Activated T-cell treated with anti-CD3 and anti-CD28 coated beads for 4 hours (primary cell): ENCODE measurements around the gene UBE2E2.

Source experiments
- DNase-seq: peaks from one replicate; pipeline ENCODE4 v3.0.0-alpha.2; 2020

The UBE2E2 gene

DNA sequence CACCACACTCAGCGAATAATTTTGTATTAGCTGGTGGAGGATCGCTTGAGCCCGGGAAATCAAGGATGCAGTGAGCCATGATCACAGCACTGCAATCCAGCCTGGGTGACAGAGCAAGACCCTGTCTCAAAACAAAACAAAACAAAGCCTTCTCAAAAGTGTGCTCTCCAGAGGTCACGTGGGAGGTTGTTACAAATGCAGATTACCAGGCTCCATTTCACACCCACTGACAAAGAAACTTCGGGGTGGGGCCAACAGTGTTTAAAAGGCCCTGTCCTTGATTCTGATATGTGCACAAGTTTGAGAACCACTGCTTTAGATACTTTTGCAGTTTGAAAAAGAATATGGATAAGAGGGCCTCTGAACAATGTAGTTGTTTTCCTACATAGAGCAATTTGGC, 80.5 kb downstream of the UBE2E2 start:
- no peak for DNase-seq

DNA sequence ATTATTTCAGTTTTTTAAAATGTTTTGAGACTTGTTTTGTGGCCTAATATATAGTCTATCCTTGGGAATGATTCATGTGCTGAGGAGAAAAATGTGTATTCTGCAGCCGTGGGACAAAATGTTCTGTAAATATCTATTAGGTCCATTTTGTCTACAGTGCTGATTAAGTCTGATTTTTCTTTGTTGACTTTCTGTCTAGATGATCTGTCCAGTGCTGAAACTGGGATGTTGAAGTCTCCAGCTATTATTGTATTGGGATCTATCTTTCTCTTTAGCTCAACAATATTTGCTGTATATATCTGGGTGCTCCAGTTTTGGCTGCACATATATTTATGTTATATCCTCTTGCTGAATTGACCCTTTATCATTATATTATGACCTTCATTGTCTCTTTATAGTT, 85.2 kb downstream of the UBE2E2 start:
- no peak for DNase-seq

DNA sequence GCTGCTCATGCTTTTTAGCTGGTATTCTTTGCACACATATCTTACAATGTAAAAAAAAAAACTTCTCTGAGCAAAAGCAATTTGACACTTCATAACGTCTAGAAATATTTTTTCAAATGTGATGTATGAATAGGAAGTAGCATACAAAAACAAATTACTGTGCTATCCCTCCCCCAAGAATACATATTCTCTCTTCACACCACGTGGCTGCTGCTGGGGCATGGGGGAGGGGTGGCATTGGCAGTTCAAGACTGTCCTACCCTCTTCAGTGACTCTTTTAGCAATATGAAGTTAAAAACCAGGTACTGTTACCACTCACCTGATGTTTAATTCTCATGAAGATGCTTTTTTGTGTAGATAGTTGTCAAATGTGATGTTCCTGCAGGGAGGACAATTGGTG, 85.6 kb downstream of the UBE2E2 start:
- DNase-seq, result no peak

DNA sequence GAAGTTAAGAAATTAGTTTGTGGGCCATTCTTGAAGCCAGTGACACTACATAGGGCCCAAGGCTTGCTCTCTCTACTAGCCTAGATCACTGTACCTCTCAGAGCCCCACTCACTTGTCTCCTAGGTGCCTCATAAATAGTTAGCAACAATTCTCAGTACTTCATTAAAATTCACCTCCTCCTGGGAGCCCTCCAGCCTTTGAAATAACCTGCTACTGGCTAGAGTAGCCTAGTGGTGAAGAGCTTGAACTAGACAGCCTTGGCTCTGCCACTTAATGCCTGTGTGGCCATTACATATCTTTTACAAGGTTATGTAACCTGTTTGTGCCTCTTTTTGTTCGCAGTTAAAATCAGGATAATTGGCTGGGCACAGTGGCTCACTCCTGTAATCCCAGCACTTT, 89.3 kb downstream of the UBE2E2 start:
- DNase-seq, result no peak

DNA sequence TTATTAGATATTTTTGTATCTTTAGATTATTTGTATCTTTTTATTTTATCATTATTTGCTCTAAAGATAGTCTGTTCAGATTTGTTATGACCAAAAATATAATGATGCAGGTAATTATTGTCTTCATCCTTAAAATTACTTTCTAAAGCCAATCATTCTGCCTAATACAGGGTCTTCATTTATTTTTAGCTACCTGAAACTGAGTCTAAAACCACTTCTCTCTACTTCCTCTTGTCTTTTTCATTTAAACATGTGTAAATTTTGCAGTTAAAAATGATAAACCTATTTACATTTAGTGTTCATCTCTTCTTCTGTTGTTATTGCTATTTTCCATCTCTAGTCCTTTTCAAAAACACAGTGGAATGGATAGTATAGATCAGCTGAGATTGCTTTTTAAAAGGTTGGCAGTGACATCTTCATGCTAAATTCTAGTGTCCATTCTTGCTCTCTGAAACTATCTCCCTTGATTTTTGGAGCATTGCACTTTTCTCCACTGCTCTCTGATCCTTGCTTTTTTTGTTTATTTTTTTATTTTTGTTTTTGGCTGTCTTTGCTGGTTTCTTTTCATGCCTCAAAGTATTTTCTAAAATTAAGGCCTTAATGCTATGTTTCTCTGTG, 91.8 kb downstream of the UBE2E2 start:
- no peak for DNase-seq

DNA sequence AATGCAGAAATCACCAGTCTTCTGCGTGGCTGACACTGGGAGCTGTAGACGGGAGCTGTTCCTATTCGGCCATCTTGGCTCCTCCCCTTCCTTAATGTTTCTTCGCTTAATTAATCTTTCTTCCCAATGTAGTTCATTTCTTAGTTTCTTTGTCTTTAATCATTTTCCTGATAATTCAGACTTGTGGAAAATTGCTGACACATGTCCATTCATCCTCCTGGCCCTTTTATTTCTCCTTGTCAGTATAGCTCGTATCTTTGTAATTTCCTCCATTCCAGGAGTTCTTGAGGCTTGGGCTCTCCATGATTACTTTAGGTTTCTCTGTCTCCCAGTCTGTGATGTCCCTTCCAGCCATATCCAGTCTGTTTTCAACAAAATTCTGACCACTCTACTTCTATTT, 98.7 kb downstream of the UBE2E2 start:
- DNase-seq, result no peak

DNA sequence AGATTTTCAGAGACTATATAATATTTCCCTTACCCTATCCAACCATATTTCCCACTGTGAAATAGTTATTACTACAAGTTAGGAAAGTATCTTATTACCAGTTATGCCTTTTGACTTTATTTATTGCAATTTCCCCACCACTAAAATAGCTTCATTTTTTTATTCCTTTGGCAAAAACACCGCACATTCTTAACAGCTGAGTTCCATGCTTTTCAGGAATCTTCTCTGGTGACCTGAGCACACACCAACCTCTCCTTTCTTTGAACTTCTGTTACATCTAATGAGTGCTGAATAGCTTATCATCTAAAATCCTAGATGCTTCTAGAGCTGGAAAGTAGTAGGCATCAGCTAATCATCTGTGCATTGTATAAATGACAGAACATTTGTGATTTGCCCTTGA, 99.1 kb downstream of the UBE2E2 start:
- no peak for DNase-seq

DNA sequence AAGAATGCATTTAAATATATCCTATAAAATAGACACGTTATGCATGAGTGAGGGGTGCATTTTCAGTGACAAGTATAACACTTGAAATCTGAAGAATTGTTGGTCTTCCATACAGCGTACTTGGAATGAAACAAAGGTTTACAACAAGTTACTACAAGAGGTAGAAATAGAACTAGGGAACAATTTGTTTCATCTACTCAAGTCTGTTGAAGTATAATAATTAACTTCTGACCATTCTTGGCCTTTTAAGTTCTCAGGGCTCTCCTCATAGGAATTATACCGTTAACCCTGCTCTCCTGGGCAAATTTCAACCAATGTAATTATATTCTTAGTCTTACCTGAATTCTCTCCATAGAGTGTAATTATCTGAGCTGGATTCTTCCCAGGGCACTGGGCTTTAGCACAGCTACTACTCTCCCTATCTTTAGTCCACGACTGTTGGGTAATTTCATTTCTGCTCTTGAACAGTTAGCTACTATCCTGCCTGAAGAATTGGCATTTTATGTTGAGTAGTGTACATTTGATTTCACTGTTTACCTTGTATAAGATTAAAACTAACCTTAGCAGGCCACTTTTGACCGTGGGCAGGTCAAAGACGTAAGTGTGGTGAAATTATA, 100.6 kb downstream of the UBE2E2 start:
- no peak for DNase-seq

DNA sequence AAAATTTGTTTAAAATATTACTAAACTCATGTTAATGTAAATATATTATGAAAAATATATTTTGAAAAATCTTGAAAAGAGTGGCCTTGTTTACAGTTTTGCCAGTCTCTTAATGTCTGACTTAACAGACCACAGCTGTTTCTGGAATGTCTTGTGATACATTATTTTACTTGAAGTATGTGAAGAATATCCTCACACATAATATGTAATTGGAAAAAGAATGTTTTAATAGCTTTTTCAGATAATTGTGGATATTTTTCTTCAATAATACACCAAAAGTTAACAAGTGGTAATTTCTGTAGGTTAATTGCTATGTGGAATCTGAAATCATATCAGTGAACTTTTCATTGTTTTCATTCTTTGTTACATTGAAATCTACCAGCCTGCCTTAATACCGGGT, 101.3 kb downstream of the UBE2E2 start:
- DNase-seq, result no peak

DNA sequence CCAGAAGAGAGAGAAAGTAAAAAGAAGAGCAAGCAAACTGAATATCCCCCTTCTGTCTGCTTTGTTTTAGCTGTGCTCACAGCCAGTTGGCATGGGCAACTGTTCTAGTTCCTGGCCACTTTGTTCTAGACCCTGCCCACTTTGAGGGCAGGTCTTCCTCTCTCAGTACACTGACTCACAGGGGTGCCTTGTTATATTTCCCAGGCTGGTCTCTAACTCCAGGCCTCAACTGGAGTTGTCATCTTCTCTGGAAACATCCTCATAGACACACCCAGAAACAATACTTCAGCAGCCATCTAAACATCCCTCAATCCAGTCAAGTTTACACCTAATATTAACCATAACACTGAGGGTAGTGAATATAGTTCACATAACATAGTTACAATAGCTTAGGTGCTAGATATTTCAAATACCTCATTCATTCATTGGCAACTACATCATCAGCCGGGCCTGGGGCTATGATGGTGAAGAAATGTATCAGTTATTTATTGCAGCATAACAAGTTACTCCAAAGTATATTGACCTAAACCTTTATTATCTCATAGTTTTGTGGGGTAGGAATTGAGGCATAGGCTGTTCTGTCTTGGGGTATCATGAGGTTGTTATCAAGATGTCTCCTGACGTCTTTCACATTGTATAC, 106.0 kb downstream of the UBE2E2 start:
- no peak for DNase-seq

DNA sequence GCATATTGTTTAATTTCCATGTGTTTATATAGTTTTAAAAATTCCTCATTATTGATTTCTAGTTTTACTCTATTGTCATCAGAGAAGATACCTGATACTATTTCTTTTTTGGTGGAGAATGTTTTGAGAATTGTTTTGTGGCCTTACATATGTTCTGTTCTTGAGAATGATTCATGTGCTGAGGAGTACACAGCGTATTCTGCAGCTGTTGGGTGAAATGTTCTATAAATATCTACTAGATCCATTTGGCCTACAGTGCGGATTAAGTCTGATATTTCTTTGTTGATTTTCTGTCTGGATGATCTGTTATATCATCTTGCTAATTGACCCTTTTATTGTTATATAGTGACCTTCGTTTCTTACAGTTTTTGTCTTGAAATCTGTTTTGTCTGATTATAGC, 109.7 kb downstream of the UBE2E2 start:
- DNase-seq, result no peak

DNA sequence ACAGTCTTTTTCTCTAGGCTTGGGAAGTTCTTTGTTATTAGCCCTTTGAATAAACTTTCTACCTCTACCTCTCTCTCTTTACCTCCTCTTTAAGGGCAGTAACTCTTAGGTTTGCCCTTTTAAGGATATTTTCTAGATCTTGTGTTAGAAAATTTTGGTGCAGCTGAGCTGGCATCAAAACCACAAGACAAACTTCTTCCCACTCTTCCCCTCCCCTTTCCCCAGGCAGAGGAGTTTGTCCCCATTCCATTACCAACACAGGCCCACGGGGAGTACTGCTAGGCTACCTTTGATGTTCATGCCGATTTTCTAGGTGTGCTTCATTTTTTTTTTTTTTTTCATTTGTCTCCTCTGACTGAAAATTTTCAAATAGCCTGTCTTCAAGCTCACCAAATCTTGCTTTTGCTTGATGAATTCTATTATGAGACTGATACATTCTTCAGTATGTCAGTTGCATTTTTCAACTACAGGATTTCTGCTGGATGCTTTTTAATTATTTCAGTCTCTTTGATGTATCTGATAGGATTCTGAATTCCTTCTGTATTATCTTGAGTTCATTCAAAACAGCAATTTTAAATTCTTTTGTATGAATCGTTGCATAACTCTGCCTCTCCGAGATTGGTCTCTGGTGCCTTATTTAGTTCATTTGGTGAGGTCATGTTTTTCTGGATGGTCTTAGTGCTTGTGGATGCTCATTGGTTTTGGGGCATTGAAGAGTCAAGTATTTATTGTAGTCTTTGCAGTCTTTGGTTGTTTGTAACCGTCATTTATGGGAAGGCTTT, 112.0 kb downstream of the UBE2E2 start:
- no peak for DNase-seq

DNA sequence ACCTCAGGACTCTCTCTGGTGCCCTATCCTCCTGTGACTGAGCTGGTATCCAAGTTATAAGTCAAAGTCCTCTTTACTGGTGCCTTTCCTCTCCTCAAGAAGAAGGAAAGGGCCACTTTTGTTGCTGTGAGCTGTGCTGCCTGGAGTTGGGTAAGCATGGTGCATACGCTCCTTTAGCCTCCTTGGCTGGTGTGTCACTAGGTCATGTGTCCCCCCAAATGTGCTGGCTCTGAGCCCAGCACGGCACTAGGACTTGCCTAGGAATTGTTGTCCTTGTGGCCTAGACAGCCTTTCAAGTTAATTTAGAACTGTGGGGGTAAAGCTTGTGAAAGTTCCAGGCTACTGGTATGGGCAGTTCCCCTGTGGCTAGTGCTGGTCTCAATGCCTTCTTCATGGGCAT, 113.8 kb downstream of the UBE2E2 start:
- DNase-seq, result no peak

DNA sequence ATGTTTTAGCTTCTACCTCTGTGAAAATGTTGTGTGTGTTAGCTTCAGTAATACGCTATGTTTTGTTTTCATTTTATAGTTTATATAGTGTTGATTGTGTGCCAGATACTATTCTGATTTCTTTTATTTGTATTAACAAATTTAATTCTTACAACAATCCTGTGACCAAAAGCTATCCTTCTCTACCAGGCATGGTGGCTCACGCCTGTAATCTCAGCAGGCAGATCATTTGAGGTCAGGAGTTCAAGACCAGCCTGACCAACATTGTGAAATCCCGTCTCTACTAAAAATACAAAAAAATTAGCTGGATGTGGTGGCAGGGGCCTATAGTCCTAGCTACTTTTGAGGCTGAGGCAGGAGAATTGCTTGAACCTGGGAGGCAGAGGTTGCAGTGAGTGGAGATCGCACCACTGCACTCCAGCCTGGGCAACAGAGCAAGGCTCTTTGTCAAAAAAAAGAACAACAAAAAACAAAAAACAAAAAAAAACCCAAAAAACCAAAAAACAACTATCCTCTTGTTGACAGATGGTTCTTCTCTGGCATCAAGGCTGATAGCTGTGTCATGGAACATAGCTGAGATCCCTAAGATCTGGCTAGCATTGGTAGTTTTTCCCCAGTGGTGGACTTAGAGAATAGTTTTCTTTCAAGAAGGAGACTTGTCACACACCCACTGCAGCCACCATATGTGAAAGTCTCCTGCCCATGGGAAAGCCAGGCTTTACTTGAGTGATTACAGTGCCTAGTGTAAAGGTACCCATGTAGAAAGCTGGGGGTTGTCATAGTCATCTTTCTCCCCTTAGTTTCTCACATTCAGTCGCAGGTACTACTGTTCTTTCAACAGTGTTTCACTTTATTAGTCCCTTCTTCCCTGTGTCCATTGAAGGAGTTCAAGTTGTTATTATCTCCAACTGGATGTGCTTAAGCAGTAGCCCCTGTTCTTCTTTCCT, 116.5 kb downstream of the UBE2E2 start:
- no peak for DNase-seq

DNA sequence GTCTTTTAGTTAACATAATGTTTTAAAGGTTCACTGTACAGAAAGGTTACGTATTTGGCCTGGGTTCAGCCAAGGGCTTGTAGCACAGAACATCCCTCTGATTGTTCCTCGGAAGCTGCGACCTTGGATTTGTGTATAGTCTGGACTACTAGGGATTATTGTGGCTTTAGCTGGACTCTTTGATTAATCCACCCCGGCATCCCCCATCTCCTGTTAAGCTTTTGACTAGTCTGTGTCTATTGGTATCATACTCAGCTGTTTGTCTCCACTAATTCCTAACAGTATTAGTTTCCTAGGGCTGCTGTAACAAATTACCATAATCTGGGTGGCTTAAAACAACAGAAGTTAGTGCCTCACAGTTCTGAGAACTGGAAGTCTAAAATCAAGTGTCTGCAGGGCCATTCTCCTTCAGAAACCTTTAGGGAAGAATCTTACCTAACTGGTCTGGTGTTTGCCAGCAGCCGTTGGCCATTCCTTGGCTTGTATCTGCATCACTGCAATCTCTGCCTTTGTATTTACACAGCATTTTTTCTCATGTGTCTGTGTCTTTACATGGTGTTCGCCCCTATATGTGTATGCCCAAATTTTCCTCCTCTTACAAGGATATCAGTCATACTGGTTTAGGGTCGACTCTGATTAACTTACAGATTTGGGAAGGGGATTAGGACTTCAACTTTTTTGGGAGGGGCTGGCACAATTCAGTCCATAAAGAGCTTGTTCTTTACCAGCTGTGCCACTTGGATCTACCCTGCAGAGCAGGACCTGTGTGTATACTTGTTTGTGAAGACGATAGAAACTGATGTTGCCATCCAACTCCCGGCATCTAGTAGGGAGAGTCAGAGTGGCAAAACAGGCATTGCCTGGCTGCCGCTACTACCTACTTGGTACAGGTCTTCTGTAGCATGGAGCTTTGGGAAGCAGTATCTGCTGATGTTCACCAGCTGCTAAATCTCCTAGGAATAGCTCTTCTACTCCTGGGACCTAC, 117.8 kb downstream of the UBE2E2 start:
- DNase-seq, result no peak

DNA sequence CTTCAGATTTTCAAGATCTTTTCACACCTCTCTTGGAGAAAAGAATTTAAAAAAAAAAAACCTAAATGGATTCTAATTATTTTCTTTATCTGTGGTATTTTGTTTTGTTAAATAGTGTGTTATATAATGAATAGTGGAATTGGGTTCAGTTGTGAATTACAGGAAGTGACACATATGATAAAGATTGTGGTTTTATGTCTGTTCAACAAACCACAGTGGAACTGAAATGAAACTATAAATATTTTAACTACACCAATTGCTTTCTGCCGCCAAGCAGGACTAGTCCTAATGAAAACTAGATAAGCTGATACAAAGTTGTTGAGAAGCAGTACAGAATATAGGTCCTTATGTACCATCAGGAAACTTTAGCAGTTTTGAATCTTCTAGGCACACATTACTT, 121.6 kb downstream of the UBE2E2 start:
- DNase-seq, result no peak

DNA sequence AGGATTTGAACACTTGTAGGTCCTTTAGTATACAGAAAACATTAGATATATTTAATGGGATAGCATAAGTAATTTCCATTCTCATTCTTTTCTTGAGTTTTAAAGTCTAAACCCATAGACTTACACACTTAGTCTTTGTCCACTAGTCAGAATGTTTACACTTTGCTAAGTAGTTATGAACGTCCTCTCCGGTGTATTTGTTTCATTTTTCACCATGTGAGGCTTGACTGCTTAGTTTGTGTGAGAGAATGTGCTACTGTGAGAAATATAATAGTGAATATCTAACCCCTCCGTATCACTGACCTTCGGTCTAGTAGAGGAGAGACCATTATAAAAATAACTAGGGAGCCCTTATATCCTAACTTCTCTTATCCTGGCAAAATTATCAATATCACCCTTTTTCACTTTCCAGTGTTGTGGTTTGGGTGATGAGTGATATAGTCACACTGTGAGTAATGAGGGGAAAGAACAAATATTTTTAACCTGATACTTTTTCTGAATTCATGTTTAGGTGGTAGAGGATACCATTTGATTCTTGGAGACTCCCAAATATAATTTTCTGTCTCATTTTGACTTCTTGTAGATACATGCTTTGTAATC, 122.4 kb downstream of the UBE2E2 start:
- DNase-seq, result no peak

DNA sequence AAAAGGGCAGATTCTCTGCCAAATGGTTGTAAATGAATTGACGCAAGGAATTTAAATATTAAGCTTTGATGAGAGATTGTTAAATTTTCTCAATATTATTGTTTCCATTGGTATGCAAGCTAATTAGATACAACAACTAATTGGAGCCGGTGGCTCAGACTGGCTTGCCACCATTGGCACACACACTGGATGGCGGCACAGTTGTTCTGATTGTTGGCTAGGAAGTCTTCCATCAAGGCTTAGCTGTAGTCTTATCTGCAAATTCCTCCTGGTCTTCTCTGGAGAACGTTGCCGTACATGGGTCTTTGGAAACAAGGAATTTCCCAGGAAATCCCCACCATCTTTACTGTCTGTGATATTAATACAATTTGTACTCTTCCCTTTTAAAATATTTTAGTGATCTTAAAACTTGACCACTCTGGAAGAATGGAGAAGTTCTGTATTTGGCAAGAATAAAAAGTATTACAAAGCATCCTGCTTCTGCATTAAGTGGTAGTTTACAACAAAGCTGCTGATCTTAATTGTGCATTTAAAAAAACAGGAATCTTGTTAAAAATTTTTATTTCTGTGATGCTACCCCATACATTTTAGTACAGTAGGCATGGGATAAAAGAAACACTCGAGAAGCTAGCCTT, 126.5 kb downstream of the UBE2E2 start:
- DNase-seq, result no peak

DNA sequence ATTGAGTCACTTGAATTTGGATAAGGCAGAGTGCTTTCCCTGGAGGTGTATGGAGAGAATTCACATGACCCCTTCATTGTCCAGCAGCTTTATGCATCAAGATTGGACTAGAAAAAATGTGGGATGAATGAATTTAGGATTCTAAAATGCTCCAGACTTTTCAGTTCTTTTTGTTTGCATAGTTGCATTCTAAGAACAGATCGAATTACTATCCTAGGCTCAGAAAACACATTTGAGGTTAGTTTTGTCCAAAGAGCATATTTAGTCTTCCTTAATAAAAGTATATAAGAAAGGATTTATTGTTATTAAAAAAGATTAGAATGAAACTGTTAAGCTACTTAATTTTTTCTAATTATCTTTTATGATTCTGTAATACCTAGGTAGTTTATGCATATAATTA, 127.4 kb downstream of the UBE2E2 start:
- no peak for DNase-seq

DNA sequence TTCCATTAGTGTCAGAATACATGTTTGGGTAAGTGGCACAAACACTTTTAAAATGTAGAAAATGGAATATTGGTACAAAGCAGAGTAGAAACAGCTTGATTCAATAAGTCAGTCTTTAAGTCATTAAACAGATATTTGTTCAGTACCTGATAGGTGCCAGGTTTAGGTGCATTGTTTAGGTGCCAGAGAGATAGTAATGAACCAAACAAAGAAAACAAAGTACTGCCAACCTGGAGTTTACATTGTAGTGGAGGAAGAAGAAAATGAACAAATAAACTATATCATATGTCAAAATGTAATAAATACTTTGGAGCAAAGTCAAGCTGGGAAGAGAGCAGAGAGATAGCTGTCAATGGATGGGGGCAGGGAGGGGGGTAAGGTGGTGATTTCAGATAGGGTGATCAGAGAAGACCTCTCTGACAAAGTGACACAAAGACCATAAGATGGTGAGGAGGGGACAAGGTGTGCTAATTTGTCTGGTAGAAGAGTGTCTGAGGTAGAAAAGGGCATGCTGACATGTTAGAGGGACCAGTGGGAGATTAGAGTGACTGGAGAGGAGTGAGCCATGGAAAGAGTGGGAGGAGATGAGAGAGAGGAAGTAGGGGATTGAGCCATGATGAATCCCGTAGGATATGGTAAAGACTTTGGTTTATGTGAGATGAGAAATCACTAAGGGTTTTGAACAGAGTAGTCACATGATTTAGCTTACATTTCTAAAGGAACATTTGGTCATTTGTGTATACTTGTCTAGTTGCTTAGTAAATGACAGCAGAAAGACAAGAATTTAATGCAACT, 128.2 kb downstream of the UBE2E2 start:
- DNase-seq, result no peak
